Activated naive CD4-positive, alpha-beta T cell treated with anti-CD3 and anti-CD28 coated beads, Interleukin-2, amount 50 U/mL, for 24 hours (primary cell): Measurements from ENCODE around the gene RBM11.

ENCODE experiments used
- H3K27ac Mint-ChIP-seq: one replicate; pipeline ENCODE4 v1.8.0; 2021; ENCODE audit warnings: mild to moderate bottlenecking, mixed read lengths
- H3K27me3 Mint-ChIP-seq: one replicate; pipeline ENCODE4 v1.8.0; 2021; ENCODE audit warnings: mixed read lengths
- H3K36me3 Mint-ChIP-seq: one replicate; pipeline ENCODE4 v1.8.0; 2021; ENCODE audit warnings: mixed read lengths
- H3K4me1 Mint-ChIP-seq: one replicate; pipeline ENCODE4 v1.8.0; 2021; ENCODE audit warnings: mixed read lengths
- H3K4me3 Mint-ChIP-seq: one replicate; pipeline ENCODE4 v1.8.0; 2021; ENCODE audit warnings: mild to moderate bottlenecking, mixed read lengths
- H3K9me3 Mint-ChIP-seq: one replicate; pipeline ENCODE4 v1.8.0; 2021; ENCODE audit warnings: mixed read lengths

RBM11 gene

DNA sequence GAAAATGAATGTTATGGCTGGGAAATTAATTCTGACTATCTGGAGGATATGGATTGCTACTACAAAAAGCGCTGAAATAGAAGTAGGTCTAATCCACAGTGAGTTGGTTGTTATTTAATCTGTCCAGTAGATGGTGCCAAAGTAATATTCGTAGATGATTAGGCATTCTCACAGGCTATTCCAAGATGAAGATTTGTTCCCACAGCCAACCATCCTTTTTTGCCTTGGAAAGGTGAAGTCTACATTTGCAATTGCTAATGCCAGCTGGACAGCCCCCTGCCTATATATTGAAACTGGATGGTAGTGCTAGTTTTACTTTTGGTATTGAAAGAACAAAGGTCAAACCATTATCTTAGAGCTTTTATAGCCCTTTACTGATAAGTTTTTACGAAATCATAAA is 43.8 kb downstream of the RBM11 start:
- Mint-ChIP-seq H3K9me3 (no peaks in the 10 kb centered on the region), H3K4me3 (no peak overlapping the region), H3K36me3 (no peaks in the 10 kb centered on the region), H3K4me1 (peaks cover 11% of the 10 kb centered on the region), H3K27ac (no peak overlapping the region), H3K27me3 (peaks cover 3% of the 10 kb centered on the region)

DNA sequence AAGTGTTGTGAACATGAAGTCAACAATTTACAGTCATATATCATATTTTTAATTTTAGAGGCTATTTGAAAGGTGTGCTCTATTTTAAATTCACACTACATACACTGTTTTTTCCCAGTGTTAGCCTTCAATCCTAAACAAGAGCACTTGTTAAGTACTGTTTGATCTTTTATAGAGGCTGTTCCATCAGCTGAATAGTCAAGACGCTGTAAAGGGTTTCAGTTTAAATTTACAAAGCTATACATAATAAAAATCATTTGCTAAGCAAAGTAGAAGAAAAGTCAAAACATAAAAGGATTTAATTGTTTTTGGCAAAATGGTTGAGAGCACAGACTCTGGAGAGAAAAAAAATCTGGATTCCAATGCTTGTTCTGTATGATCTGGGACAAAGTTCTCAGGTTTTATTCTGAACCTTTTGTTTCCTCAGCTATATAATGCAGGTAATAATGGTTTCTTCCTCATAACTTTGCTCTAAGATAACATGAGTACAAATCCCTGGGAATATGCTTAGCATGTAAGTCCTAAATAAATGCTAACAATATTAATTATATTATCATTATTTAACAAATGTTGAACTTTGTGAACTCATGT is 44.3 kb downstream of the RBM11 start:
- Mint-ChIP-seq H3K4me3 (no peak overlapping the region), H3K36me3 (no peaks in the 10 kb centered on the region), H3K27ac (no peak overlapping the region), H3K4me1 (peaks cover 11% of the 10 kb centered on the region), H3K27me3 (peaks cover 3% of the 10 kb centered on the region), H3K9me3 (no peaks in the 10 kb centered on the region)

DNA sequence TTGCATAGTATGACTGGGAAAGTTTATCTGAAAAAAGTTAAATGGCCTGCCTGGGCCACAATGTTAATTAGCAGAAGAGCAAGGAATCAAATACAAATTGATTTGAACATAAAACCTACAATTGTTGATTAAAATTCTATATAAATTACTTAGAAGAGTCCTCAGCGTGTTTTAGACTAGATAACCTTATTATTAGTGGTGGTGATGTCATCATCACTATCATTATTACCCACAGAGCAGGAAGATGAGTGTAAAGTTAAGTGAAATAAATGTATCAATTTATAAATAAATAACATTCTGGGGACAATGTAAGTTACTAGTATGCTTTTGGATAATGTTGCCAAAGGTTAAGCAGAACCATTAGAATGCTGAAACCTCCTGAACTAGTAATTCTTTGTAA is 46.1 kb downstream of the RBM11 start:
- Mint-ChIP-seq H3K27ac (no peak overlapping the region), H3K36me3 (no peaks in the 10 kb centered on the region), H3K4me3 (no peak overlapping the region), H3K27me3 (peaks cover 3% of the 10 kb centered on the region), H3K4me1 (peaks cover 11% of the 10 kb centered on the region), H3K9me3 (no peaks in the 10 kb centered on the region)

DNA sequence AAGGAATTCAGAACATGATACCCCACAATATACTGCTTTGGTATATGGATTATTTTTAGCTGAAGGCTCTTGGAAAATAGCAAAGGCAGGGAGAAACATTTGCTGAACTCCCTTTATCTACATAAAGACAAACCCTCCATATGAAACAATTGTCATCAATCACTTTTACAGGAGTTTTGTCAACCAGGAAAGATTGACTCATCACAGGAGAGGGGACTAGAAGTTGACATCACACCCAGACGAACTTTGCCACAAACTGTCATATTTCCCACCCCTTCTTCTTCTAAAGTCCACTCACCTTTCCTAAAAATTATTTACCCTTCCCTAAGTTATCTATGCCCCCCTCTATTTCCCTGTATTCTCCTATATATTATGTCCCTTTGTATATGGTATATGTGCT is 47.9 kb downstream of the RBM11 start:
- no peaks in the 10 kb centered on the region for H3K9me3 Mint-ChIP-seq
- H3K36me3 Mint-ChIP-seq = no peaks in the 10 kb centered on the region
- no peak overlapping the region for H3K27ac Mint-ChIP-seq

DNA sequence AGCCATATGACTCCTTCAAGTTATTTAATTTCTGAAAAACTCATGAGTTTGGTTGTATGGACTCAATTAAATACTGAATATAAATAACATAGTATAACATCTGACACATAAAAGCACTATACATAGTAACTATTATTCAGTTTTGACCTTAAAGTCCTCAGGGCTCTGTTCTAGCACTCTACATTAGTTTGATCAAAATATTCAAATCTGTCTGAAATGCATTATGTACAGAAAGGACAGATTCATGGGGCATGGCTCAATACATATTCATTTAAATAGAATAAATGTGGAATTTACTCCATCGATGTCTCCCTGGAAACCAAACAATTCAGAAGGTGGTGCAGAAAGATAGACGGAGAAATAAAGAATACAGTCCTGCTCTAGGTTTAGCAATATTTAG is 49.1 kb downstream of the RBM11 start:
- no peak overlapping the region for H3K27ac Mint-ChIP-seq
- peaks cover 11% of the 10 kb centered on the region for H3K4me1 Mint-ChIP-seq

More for the DNA sequence above, 47.9 kb downstream of the RBM11 start:
- Mint-ChIP-seq H3K4me1 (peaks cover 11% of the 10 kb centered on the region), H3K27me3 (peaks cover 3% of the 10 kb centered on the region), H3K4me3 (no peak overlapping the region)

DNA sequence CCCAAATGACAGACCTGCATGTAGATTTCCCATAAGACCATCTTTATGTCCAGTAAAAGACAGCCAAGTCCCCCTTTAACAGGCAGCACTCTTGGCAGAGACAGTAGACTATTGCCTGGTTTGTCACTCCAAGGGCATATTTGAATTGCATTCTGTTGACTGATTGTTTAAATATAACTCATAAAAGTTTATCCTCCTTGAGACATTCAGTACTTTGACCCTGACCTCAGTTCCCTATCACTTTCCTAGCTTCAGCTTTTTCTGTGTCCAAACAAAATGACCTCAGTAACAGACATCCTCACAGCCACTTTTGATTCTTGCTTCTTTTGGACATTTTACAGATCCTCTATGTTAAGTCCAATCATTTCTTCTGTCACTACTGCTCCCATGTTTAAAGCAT is 51.1 kb downstream of the RBM11 start:
- Mint-ChIP-seq H3K27me3 (peaks cover 10% of the 10 kb centered on the region), H3K4me3 (no peak overlapping the region)

More for the DNA sequence above, 49.1 kb downstream of the RBM11 start:
- H3K4me3 Mint-ChIP-seq = no peak overlapping the region
- H3K27me3 Mint-ChIP-seq = peaks cover 3% of the 10 kb centered on the region
- no peaks in the 10 kb centered on the region for H3K9me3 Mint-ChIP-seq
- H3K36me3 Mint-ChIP-seq = no peaks in the 10 kb centered on the region

DNA sequence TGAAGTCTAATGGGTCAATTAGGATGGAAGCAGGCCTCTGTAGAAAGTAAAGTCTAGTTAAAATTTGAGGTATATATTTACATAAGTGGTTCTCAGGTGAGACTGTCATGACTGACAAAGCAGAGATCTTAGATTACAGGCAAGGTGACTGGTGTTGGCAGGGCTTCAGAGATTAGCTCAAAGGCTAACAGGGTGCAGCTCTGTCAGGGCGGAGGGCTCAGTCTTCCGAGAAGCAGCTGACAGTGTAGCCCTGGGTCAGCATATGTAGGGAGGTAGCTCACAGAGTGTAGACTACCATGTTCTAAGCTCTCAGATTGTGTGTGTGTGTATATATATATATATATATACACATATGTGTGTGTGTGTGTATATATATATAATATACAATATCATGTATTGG is 54.7 kb downstream of the RBM11 start:
- H3K4me1 Mint-ChIP-seq = no peaks in the 10 kb centered on the region
- H3K4me3 Mint-ChIP-seq = no peak overlapping the region
- no peak overlapping the region for H3K27ac Mint-ChIP-seq
- no peaks in the 10 kb centered on the region for H3K36me3 Mint-ChIP-seq
- H3K27me3 Mint-ChIP-seq = peaks cover 23% of the 10 kb centered on the region
- H3K9me3 Mint-ChIP-seq = no peaks in the 10 kb centered on the region

More for the DNA sequence above, 51.1 kb downstream of the RBM11 start:
- H3K4me1 Mint-ChIP-seq = peaks cover 11% of the 10 kb centered on the region
- no peak overlapping the region for H3K27ac Mint-ChIP-seq
- no peaks in the 10 kb centered on the region for H3K9me3 Mint-ChIP-seq
- H3K36me3 Mint-ChIP-seq = no peaks in the 10 kb centered on the region

DNA sequence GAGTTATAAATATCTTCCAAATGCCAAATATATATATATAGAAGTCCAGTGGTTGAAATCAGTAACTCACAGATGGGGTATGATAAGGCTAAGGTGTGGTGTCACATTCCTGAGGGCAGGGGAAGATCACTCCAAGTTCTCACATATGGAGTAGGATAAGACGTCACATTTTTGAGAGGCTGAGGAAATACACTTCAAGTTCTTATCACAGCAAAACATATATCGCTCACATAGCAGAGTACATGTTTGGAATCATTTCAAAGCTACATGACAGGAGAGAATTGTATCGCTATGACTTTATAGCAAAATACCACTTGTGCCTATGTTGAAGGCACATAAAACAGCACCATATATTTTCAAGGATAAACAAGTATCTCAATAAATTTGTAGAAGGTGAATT is 55.1 kb downstream of the RBM11 start:
- Mint-ChIP-seq H3K36me3 (no peaks in the 10 kb centered on the region), H3K9me3 (no peaks in the 10 kb centered on the region), H3K4me1 (no peaks in the 10 kb centered on the region), H3K27ac (no peak overlapping the region), H3K27me3 (peaks cover 26% of the 10 kb centered on the region), H3K4me3 (no peak overlapping the region)

DNA sequence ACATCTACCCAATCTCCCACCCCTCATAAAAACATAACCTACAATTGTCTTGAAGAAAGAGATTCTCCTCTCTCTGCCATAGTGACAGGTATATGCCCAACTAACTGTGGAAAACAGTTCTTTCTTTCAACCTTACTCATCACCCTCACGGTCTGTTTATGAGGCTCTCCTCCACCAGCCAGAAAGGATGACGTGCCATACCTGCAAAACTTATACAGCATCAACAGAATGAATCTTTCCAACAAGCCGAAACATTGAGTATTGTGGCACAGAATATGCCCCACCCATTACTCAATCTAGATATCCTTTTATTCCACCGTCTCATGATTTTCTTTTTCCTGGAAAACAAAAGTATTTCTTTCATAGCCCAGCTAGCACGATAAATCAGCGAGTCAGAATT is 55.7 kb downstream of the RBM11 start:
- H3K9me3 Mint-ChIP-seq = no peaks in the 10 kb centered on the region
- no peaks in the 10 kb centered on the region for H3K4me1 Mint-ChIP-seq
- no peaks in the 10 kb centered on the region for H3K36me3 Mint-ChIP-seq
- no peak overlapping the region for H3K4me3 Mint-ChIP-seq
- peaks cover 26% of the 10 kb centered on the region for H3K27me3 Mint-ChIP-seq
- H3K27ac Mint-ChIP-seq = no peak overlapping the region

DNA sequence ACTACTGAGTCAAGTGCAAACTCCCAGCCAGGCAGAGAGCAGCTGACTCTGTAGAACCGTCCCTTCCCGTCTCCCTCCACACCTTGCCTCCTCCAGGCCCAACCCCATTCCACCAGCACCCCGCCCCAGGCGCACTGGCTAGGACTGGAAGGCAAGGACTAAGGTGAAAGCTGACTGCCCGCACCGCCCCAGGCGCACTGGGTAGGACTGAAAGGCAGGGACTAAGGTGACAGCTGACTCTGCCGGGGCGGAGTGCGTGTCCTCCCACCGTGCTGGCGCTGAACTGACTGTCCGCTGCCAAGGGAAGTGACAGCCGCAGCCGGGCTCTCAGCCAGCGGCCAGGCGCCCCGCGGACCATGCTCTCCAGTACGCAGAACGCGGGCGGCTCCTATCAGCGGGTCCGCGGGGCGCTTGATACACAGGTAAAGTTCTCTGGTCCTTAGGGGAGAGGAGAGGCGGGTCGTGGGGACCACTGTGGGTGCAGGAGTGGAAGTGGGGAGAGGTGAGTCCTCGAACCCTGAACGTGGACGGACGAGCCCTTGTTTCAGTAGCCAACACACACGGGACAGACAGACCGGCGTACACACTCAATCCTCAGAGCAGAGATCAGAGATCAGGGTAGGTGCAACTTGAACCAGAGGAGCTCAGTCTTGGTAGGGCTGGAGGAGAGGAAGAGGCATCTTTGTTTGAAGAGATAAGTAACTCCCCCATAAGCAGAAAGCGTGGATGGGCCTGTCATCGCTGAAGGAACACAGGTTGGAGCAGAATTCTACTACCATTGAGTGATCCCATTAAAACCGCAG is 58.0 kb downstream of the RBM11 start:
- H3K27me3 Mint-ChIP-seq = peaks cover 28% of the 10 kb centered on the region
- no peak overlapping the region for H3K27ac Mint-ChIP-seq
- H3K4me1 Mint-ChIP-seq = no peaks in the 10 kb centered on the region
- no peak overlapping the region for H3K4me3 Mint-ChIP-seq
- no peaks in the 10 kb centered on the region for H3K36me3 Mint-ChIP-seq
- H3K9me3 Mint-ChIP-seq = no peaks in the 10 kb centered on the region

DNA sequence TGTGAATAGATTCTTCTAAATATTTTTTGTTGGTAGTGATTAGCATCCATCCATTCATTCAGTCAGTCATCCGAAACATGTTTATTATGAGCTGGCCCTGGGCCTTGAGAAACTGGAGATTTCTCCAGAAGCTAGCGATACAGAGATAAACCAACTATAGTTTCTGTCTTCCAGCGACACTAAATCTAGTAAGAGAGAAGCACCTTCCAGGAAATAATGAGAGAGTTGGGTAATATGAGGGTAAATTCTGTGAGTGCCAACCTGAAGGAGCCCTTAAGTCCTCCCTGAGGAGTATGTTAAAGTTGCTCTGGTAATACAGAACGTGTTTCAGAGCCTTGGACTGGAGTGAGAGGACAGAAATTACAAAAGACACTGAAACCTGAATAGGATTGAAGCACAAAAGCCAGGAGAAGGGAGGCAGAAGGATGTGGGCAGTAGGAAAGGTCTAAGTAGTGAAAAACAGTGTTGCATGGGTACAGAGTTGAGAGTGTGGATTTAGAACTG is 59.8 kb downstream of the RBM11 start:
- Mint-ChIP-seq H3K4me3 (no peak overlapping the region), H3K27me3 (peaks cover 31% of the 10 kb centered on the region), H3K4me1 (peaks cover 4% of the 10 kb centered on the region), H3K27ac (no peak overlapping the region), H3K36me3 (no peaks in the 10 kb centered on the region), H3K9me3 (no peaks in the 10 kb centered on the region)
